GM12864 (cell line): ENCODE data around the gene CTIF.
A peak's percentile ranks its signal among the peaks of the same experiment; 100 is the strongest.

Source experiments
- DNase-seq: peaks from one replicate; pipeline ENCODE4 v3.0.0-alpha.2; 2011; ENCODE audit warnings: low read depth
- H3K4me3 ChIP-seq: 2 replicates; pipeline ENCODE4 v1.5.1; 2011; ENCODE audit warnings: mild to moderate bottlenecking, low read depth, low read length, control low read depth
- CTCF ChIP-seq: IDR thresholded peaks from 2 replicates; pipeline ENCODE4 v1.5.1; 2011; ENCODE audit warnings: low read depth, mild to moderate bottlenecking, moderate library complexity, low read length, control low read depth, inconsistent platforms; ENCODE audit errors: missing control alignments

Gene CTIF

GRCh38 chr18:48819276-48819675 lies 280.4 kb downstream of the CTIF start:
- H3K4me3 ChIP-seq: no peak overlapping the region
- no peak for TF ChIP-seq CTCF
- no peak for DNase-seq

- no peak overlapping the region for H3K4me3 ChIP-seq
- DNase-seq: no peak
- no peak for TF ChIP-seq CTCF
Observed at GRCh38 chr18:48819781-48820482, 281.1 kb downstream of the CTIF start.

- H3K4me3 ChIP-seq: no peak overlapping the region
- no peak for TF ChIP-seq CTCF
- DNase-seq: no peak
Observed at GRCh38 chr18:48820483-48821250, 281.8 kb downstream of the CTIF start.

- H3K4me3 ChIP-seq: no peak overlapping the region
- TF ChIP-seq CTCF: peak; percentile 25
- no peak for DNase-seq
Observed at GRCh38 chr18:48821251-48821590, 282.4 kb downstream of the CTIF start.

GRCh38 chr18:48821845-48822244 lies 283.0 kb downstream of the CTIF start:
- TF ChIP-seq CTCF: no peak
- DNase-seq: no peak
- H3K4me3 ChIP-seq: no peak overlapping the region

- no peak for TF ChIP-seq CTCF
- H3K4me3 ChIP-seq: no peak overlapping the region
Observed at GRCh38 chr18:48824231-48824970, 285.6 kb downstream of the CTIF start.

More at GRCh38 chr18:48824231-48824970, 285.6 kb downstream of the CTIF start:
- DNase-seq: no peak
